NCI-H2107 treated with DMSO at 0.1 percent for 48 hours (cell line): Measurements from ENCODE around the gene HES4.
"Not testable (repeated sequence)": the region's sequence is repeated elsewhere in the genome, so short reads cannot be mapped to it uniquely, and the experiment has no call there.

Source experiments
- DNase-seq: peaks from one replicate; lab custom pipeline; 2025; ENCODE audit not compliant: unreplicated experiment; lab: John Stamatoyannopoulos, UW

Gene HES4

DNA sequence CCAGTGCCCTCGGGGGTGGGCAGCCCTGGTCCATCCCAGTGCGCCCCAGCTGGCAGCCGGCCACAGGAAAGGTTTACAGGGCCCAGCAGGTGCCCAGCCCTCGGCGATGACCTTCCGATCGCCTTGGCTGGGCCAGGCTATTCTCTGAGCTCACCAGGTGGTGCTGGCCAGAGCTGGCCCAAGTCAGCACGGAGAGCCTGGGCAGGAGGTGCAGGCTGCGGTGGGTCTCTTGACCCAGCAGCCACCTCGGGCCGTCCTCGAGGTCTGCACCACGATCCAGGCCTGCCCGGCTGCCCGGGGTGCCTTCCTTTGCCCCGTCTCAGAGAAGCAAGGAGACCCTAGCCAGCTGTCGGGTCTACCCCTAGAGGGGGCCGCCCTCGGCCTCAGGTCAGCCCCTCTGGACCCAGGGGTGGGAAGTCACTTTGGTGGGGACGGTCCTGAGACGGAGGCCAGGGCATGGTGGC lies 18.4 kb downstream of the HES4 start:
- no peak for DNase-seq

DNA sequence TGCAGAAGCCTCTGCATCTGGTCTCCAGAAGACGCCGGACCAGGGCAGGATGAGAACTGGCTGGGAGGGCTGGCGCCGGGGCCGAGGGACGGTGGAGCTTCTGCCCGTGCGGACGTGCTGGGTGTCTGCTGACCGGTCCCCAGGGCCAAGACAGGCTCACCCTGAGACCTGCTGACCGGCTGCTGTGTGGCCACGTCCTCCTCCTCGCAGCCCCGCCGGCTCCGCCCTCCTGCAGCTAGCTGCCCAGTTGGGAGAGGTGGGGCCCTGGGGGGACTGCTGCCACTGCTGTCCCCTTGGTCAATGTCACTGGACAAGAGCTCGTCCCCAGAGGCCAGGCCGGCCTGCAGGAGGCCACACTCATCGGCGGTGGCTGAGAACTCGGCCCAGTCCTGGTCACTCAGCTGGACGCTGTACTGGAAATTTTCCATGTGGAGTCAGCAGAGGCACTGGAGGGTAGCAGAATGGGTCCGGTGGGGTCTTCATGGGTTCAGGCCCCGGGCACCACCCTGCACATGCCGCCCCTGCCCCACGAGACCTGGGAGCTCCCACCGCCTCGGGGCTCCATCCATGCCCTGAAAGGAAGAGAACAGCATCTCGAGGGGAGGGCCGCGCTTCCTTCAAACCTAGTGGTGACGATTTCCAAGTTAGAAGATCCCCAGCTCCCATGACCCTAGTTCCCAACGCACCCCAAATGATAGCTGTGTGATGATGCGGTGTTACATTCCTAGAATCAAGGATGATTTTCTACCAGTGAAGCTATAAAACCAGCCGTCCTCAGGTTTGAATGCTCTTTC lies 19.1 kb downstream of the HES4 start:
- DNase-seq = no peak

DNA sequence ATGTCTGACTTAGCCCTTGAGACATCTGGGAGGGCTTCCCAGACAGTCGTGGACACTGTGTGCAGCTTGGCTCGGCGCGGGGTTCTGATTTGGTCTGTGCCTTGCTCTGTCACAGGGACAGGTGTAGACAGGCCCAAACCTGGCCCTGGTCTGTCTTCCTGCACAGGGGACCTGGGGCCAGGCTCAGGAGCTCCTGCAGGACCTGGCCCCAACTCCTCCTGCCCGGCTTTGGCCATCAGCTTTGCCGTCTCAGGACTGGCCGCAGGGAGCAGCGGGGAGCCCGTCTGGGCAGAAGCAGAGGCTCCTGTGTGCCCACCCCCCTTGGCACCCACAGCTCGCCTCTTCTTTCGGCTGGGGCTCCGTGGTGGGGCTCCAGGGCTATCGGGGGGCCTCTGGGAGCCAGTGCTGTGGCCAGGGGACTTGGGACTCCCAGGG lies 19.7 kb downstream of the HES4 start:
- DNase-seq = no peak

DNA sequence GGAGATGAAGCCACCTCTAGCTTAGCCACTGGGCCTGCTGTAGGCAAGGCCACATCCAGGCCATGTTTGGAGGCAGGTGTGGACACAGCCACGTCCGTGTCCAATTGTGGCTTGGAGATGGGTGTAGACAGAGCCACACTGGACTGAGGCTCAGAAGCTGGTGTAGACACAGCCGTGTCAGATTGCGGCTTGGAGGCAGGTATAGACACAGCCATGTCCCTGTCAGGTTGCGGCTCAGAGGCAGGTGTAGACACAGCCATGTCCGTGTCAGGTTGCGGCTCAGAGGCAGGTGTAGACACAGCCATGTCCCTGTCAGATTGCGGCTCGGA lies 20.2 kb downstream of the HES4 start:
- no peak for DNase-seq

- no peak for DNase-seq
These were observed 20.8 kb downstream of the HES4 start for GRCh38 chr1:978835-979743.

DNA sequence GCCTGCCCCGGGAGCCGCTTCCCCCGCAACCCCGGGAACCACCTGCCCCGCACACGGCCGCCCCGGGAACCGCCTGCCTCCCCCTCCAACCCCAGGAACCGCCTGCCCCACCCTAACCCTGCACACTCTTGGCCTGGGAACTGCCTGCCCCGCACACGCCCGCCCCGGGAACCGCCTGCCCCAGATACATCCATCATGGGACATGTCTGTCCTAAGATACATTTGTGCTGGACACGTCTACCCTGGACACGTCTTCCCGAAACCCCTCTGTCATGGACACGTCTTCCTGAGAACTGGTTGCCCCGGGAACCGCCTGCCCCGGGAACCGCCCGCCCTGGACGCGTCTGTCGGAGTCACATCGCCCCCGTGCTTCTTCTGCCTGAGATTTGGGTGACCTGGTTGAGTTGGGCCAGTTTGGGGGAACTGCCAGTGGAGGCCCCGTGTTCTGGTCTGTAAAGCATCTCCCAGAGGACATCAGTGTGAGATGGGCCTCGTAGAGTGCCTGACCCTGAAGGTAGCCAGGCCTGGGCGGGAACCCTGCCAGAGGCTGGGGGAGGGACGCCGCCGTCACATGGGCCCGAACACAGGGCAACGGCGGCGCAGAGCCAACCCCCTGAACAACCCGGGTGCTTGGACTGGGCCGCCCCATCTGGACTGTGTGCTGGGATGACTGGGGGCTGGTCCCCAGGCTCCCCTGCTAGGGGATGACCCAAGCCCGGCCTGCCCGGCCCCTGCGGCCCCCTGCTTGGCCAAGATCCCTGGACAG lies 21.6 kb downstream of the HES4 start:
- no peak for DNase-seq

DNA sequence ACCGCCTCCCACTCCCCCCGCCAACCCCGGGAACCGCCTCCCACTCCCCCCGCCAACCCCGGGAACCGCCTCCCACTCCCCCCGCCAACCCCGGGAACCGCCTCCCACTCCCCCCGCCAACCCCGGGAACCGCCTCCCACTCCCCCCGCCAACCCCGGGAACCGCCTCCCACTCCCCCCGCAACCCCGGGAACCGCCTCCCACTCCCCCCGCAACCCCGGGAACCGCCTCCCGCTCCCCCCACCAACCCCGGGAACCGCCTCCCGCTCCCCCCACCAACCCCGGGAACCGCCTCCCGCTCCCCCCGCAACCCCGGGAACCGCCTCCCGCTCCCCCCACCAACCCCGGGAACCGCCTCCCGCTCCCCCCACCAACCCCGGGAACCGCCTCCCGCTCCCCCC lies 23.1 kb downstream of the HES4 start:
- not testable (repeated sequence) for DNase-seq

- DNase-seq = peak; percentile 7
These were observed 23.8 kb downstream of the HES4 start for GRCh38 chr1:975896-976683.

DNA sequence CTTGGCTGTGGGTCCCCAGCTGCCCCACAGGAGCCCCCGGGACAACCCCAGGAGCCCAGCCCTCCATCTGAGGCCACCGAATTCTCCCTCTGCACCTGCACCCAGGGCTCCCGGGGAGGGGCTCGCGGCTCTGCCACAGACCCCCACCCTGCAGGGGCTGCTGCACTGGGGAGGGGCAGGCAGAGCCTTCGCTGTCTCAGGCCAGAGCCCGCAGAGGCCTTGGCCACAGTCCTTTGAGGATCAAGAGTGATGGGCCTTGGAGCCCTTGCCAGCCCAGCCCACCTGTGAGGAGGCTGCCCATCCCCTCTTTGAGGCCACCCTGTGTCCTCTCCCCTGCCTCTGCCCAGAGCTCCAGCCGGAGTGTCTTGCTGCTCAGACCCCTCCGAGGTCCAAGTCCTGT lies 24.5 kb downstream of the HES4 start:
- no peak for DNase-seq

- no peak for DNase-seq
These were observed 25.1 kb downstream of the HES4 start for GRCh38 chr1:974687-975328.

GRCh38 chr1:974293-974640 lies 25.6 kb downstream of the HES4 start:
- no peak for DNase-seq

GRCh38 chr1:973459-974292 lies 26.2 kb downstream of the HES4 start:
- no peak for DNase-seq

DNA sequence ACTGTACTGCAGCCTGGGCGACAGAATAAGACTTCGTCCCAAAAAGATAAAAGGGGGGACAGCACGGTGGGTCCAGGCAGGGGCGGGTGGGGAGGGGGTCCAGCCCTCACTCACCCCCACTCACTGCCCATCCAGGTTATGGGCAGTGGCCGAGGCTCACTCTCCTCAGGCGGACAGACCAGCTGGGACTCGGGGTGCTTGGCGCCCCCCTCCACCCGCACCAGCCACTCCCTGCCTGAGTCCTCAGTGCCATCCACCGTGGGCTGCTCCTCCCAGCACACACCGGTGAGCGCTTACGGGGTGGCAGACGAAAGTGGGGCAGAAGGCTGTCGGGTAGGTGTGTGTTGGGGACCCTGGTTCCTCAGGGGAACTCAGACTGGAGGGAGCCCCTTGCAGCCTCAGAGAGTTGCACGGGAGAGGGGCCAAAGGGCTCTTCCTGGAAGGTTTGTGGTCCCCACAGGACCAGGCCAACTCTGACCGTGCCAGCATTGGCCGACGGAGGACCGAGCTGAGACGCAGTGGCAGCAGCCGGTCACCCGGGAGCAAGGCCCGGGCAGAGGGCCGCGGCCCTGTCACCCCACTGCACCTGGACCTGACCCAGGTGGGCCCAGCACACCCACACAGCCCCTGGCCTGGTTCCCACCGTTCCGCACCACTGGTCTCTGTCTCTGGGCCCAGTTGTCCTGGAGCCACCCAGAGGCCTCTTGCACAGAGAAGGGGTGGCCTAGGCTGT lies 27.0 kb downstream of the HES4 start:
- DNase-seq = no peak

- DNase-seq = no peak
These were observed 28.0 kb downstream of the HES4 start for GRCh38 chr1:971751-972506.

- no peak for DNase-seq
These were observed 28.7 kb downstream of the HES4 start for GRCh38 chr1:970973-971730.

- no peak for DNase-seq
These were observed 29.5 kb downstream of the HES4 start for GRCh38 chr1:970242-970972.
